ENCODE measurements around the gene THSD1.
"Not testable (repeated sequence)": the region's sequence is repeated elsewhere in the genome, so short reads cannot be mapped to it uniquely, and the experiment has no call there.

THSD1 gene

GRCh38 chr13:52373277-52373676, 32.7 kb downstream of the THSD1 start:
- H3K4me3 ChIP-seq (ENCODE audit: low read length); DNase-seq (ENCODE audit: low read depth, low spot score): not testable (repeated sequence)

- no peak overlapping the region for H3K4me3 ChIP-seq (ENCODE audit: low read length)
- DNase-seq (ENCODE audit: low read depth, low spot score), result no peak
Measured at GRCh38 chr13:52371736-52372247, 34.2 kb downstream of the THSD1 start.

DNA sequence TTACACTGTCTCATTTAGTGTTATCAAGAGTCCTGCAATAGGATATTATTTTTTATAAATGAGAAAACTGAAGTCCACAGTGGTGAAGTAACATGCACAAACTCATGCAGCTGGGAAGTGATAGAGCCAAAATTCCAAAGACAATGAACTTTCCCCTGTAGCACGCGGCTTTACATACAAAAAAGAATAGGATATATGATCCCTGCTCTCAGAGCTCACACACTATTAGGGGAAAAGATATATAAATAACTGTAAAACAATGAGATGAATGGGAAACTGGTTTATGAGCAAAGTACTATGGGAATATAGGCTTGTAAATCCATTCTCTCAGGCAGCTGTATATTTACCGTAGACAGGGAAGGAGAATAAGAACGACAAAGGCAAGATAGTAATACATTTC, 39.7 kb downstream of the THSD1 start:
- no peak overlapping the region for H3K4me3 ChIP-seq (ENCODE audit: low read length)
- DNase-seq (ENCODE audit: low read depth, low spot score), result no peak

DNA sequence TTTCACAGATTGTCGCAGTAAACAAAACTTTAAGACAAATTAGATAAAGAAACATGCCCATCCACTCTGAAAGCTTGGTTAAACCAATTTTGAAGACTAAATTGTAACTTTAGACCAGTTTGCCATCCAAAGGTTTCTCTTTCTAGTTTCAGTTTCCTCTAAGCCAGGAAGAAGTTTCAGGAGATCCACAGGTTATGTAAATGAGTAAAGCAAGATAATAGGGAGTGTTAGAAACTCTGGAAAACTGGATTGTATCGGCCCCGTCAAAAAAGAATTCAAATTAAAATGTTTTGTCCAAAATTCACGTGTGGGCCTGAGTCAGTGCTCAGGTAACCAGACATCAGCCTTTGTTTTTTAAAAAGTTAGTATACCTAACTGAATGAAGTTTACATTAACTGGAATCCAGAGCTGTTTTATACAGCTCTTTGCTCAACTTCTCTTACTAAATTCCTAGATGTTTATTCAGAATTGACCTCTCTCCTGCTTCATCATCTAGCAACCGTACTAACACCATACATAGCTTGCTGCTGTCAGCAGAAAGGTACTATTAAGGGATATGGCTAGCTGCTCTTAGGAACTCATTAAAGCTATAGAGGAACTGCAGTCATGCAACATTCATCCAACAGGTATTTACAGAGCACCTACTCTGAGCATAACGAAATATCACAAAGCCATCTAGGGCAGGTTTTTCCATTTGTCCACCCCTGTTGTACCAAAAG, 43.6 kb downstream of the THSD1 start:
- H3K4me3 ChIP-seq (ENCODE audit: low read length); DNase-seq (ENCODE audit: low read depth, low spot score): not testable (repeated sequence)

DNA sequence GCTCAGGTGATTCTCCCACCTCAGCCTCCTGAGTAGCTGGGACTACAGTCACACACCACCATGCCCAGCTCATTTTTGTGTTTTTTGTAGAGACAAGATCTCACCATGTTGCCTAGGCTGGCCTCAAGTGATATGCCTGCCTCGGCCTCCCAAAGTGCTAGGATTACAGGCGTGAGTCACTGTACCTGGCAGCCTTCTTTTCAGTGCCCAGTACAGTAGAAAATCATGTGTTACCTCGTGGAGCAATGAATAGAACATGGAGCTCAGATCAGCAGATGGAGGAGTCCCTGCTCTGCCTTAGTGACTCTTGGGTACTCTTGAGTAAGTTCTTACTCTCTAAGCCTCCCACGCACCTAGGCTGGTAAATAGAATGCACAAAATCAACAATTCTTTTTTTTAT, 44.7 kb downstream of the THSD1 start:
- no peak overlapping the region for H3K4me3 ChIP-seq (ENCODE audit: low read length)
- no peak for DNase-seq (ENCODE audit: low read depth, low spot score)

GRCh38 chr13:52359534-52359933, 46.4 kb downstream of the THSD1 start:
- DNase-seq (ENCODE audit: low read depth, low spot score), result no peak
- no peak overlapping the region for H3K4me3 ChIP-seq (ENCODE audit: low read length)

- no peak overlapping the region for H3K4me3 ChIP-seq (ENCODE audit: low read length)
- no peak for DNase-seq (ENCODE audit: low read depth, low spot score)
Measured at GRCh38 chr13:52356327-52356726, 49.6 kb downstream of the THSD1 start.

DNA sequence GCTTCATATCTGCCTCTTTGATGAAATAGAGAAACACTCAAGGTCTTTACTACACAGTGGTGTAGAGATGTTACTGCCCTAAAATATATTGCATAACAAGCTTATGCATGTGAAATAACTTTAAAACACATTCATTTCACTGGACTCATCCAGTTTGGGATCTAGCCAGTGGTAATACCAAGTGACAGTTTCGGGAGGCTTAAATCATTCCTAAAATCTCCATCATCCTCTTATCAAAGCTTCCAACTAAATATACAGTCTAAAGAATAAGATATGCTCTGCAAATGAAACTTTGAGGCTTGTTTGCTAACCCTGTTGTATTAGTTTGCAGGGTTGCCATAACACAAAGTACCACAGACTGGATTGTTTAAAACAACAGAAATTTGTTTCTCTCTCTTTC, 52.8 kb downstream of the THSD1 start:
- no peak for DNase-seq (ENCODE audit: low read depth, low spot score)
- no peak overlapping the region for H3K4me3 ChIP-seq (ENCODE audit: low read length)

GRCh38 chr13:52348983-52349780, 56.8 kb downstream of the THSD1 start:
- DNase-seq (ENCODE audit: low read depth, low spot score), result no peak
- no peak overlapping the region for H3K4me3 ChIP-seq (ENCODE audit: low read length)

DNA sequence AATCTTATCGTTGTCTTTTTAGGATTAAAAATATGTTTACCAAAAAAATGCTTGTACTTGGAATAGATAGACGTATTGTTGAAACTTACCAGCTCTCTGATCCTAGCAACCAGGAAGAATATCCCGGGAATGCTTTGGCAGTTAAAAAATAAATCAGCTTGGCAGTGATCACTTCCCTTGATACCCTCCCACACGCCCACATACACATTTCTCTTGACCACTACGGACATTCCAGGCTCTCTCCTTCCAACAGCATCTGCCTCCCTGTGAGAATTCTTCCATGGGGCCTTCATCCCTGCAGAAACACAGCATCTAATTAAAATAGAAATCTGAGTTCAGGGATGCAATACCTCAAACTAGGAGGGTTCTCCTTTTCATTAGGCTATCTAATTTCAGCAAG, 57.9 kb downstream of the THSD1 start:
- no peak overlapping the region for H3K4me3 ChIP-seq (ENCODE audit: low read length)
- DNase-seq (ENCODE audit: low read depth, low spot score), result no peak

DNA sequence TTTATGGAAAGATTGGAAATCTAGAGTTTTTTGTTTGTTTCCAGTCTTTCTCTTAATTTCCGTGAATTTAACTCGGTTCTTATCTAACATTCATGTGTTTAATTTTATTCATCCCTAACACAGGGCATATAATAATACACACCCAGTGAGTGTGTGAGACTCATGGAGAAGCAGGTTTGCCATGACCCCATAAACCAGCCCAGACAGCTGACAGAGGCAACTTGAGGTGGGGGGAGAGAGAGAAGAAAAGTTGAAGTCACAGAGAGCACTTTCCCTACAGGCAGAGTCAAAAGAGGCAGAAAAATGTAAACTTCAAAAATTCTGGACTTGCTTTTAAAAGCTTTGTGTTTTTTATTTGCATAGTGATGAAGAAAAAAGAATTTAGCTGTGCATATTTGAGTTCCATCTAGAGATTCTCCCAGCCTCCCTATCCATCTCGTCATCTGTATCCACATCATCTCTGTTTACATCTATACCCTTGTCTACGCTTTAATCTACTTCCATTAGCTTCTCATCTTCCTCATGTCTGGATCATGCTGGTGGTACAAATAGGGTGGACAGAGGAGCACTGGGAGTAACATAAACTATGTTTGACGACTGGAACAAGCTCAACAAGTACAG, 60.2 kb downstream of the THSD1 start:
- no peak overlapping the region for H3K4me3 ChIP-seq (ENCODE audit: low read length)
- no peak for DNase-seq (ENCODE audit: low read depth, low spot score)

- no peak for DNase-seq (ENCODE audit: low read depth, low spot score)
- H3K4me3 ChIP-seq (ENCODE audit: low read length), result no peak overlapping the region
Measured at GRCh38 chr13:52345048-52345447, 60.9 kb downstream of the THSD1 start.

- no peak for DNase-seq (ENCODE audit: low read depth, low spot score)
- no peak overlapping the region for H3K4me3 ChIP-seq (ENCODE audit: low read length)
Measured at GRCh38 chr13:52344108-52344507, 61.9 kb downstream of the THSD1 start.

GRCh38 chr13:52342203-52342602, 63.8 kb downstream of the THSD1 start:
- DNase-seq (ENCODE audit: low read depth, low spot score); H3K4me3 ChIP-seq (ENCODE audit: low read length): not testable (repeated sequence)

DNA sequence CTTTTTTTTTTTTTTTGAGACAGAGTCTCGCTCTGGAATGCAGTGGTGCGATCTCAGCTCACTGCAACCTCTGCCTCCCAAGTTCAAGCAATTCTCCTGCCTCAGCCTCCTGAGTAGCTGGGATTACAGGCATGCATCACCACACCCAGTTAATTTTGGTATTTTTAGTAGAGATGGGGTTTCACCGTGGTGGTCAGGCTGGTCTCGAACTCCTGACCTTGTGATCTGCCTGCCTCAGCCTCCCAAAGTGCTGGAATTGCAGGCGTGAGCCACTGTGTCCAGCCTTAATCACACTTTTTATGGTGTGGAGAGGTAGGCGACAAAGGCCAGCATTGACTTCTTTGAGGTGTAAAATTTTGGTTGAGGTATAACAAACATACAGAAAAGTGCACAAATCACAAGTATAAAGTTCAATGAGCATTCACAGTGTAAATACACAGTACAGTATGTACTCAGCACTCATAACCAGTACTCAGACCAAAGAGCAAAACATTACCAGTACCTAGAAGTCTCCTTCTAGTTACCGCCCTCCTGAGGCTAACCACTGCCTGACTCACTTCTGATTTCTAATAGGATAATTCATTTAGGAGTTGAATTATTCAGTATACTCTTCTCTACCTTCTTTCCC, 68.0 kb downstream of the THSD1 start:
- not testable (repeated sequence) for H3K4me3 ChIP-seq (ENCODE audit: low read length); DNase-seq (ENCODE audit: low read depth, low spot score)

DNA sequence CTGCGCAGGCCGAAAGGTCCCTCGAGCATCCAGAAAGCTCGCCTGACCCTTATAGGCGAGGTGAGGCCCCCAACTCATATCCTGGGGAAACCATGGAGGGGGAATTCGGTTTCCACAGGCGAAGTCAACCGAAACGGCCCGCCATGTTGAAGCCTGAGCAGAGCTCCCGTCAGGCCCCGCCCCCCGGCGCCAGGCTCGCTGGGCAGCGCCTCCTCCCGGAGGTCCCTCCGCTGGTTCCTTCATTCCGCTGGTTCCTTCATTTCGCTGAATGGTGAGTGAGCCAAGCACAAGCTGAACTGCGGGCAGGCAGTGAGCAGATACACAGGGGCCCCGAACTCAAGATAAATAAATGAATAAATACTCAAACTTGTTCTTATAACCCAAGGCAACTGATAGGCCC, 71.9 kb downstream of the THSD1 start:
- not testable (repeated sequence) for DNase-seq (ENCODE audit: low read depth, low spot score); H3K4me3 ChIP-seq (ENCODE audit: low read length)

DNA sequence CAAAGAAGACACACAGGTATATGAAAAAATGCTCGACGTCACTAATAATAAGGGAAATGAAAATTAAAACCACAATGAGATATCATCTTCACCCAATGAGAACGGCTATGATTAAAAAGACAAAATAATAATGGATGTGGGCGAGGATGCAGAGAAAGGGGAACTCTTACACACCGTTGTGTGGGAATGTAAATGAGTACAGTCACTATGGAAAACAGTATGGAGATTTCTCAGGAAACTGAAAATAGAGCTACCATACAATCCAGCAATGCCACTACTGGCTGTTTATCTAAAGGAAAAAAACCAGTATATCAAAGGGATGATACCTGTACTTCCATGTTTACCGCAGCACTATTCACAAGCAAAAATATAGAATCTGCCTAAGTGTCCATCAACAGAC, 74.1 kb downstream of the THSD1 start:
- H3K4me3 ChIP-seq (ENCODE audit: low read length); DNase-seq (ENCODE audit: low read depth, low spot score): not testable (repeated sequence)

Data from Jurkat, Clone E6-1 (cell line).